Gastrocnemius medialis (tissue), 4 donors: ENCODE measurements around the gene TLR9. TPM values are rescaled to one million over a fixed set of nuclear protein-coding genes. Genes with fewer than 3 reads are reported as not detected.
"Not testable (repeated sequence)": the region's sequence is repeated elsewhere in the genome, so short reads cannot be mapped to it uniquely, and the experiment has no call there.

Experiments
- ATAC-seq, 2 donors: fragments of 150-250 bp; one replicate each; pipeline ENCODE4 v1.9.1; 2016
- DNase-seq, 2 donors: peaks; one replicate each; pipeline ENCODE4 v3.0.0-alpha.2; 2019
- H3K27ac ChIP-seq, 4 donors: fragments of 200-600 bp; sonication (generic); 1 replicate in 1 of 4; 2 replicates in 3 of 4; pipeline ENCODE4 v1.5.1; 2016 to 2018; ENCODE audit warnings: mild to moderate bottlenecking in 2 of 4, moderate library complexity in 1 of 4
- H3K27me3 ChIP-seq, 3 donors: fragments of 200-600 bp; sonication (generic) in 2 of 3; 1 replicate in 1 of 3; 2 replicates in 2 of 3; pipeline versions ENCODE4 v1.5.1 to v1.6.0; 2016 to 2019; ENCODE audit warnings: mild to moderate bottlenecking in 1 of 3, moderate library complexity in 1 of 3
- H3K36me3 ChIP-seq, 2 donors: fragments of 200-600 bp; sonication (generic) in 1 of 2; one replicate each; pipeline ENCODE4 v1.5.1; 2017 to 2018
- H3K4me1 ChIP-seq, 2 donors: fragments of 200-600 bp; sonication (generic) in 1 of 2; one replicate each; pipeline ENCODE4 v1.5.1; 2016 to 2017; ENCODE audit warnings: mild to moderate bottlenecking in 2 of 2
- H3K4me3 ChIP-seq, 4 donors: fragments of 200-600 bp; sonication (generic) in 3 of 4; 1 replicate in 1 of 4; 2 replicates in 3 of 4; pipeline ENCODE4 v1.5.1; 2016 to 2019; ENCODE audit warnings: mild to moderate bottlenecking in 2 of 4
- H3K9me3 ChIP-seq, 3 donors: fragments of 200-600 bp; sonication (generic) in 2 of 3; 1 replicate in 1 of 3; 2 replicates in 2 of 3; pipeline ENCODE4 v1.5.1; 2016 to 2019
- CTCF ChIP-seq, 5 experiments: fragments of 450-650 bp in 3 of 5; fragments of 200-600 bp in 2 of 5; sonication (generic) in 2 of 5; IDR thresholded peaks in 4 of 5; conservative IDR thresholded peaks in 1 of 5; 1 replicate in 4 of 5; 2 replicates in 1 of 5; pipeline ENCODE4 v1.5.1; 2016 to 2019; ENCODE audit warnings: antibody characterized with exemption in 5 of 5, mild to moderate bottlenecking in 3 of 5, moderate library complexity in 3 of 5
- POLR2A ChIP-seq, 2 donors: fragments of 450-650 bp; IDR thresholded peaks; one replicate each; pipeline ENCODE4 v1.6.1; 2017; ENCODE audit warnings: antibody characterized with exemption in 2 of 2, mild to moderate bottlenecking in 2 of 2, moderate library complexity in 2 of 2
- in situ Hi-C, 4 donors: fragments of 200-750 bp; cut with MboI; loops; one replicate each; pipeline versions ENCODE4 v1.15.0 to v1.8.0; 2017; ENCODE audit warnings: low sequenced_read_pairs in 4 of 4
- intact Hi-C: fragments of 100-400 bp; cut with DNase I; formaldehyde crosslinking; loops from one replicate; pipeline ENCODE4 v1.15.1; 2023; ENCODE audit warnings: low total_unique reads
- total RNA-seq, 4 donors: library from RNA; depleted of rRNA; stranded (reverse); fragments of >200 nt; gene quantifications; one replicate each; pipeline versions ENCODE4 v1.1.0 to v1.2.3, GENCODE V29; 2016

TLR9 gene
- total RNA-seq: under 1 TPM in 3 of 4 donors, not detected in 1; 0.07 to 0.41 (median 0.13) TPM

- in situ Hi-C loops (no loop called here), intact Hi-C loops (no loop called here)
- no peaks in the 10 kb centered on the region for H3K9me3 ChIP-seq
- no peaks in the 10 kb centered on the region for H3K27me3 ChIP-seq
- no peak for TF ChIP-seq POLR2A (IDR thresholded peaks at IDR 0.05)
- no peak for TF ChIP-seq CTCF (IDR thresholded peaks at IDR 0.05 in 4 of 5, conservative IDR thresholded peaks at IDR 0.05 in 1 of 5)
- no peak within 1 kb of the TSS for H3K4me3 ChIP-seq
- ATAC-seq (no peak), DNase-seq (peak in 1 of 2 donors; percentile 21)
- peaks cover 3 to 4% of the 10 kb centered on the region in 2 donors for H3K4me1 ChIP-seq
- peaks cover 0 to 28% of the 10 kb centered on the region in 2 donors for H3K36me3 ChIP-seq
- H3K27ac ChIP-seq: no peak within 1 kb of the TSS
Measured at GRCh38 chr3:52225452-52226228, at the start of gene TLR9. Gene TLR9 (minus strand): TSS chr3:52225645. CDS start chr3:52225529, 116 bp downstream.

- not testable (repeated sequence) for H3K36me3 ChIP-seq, H3K9me3 ChIP-seq, H3K27me3 ChIP-seq, ATAC-seq, DNase-seq
- intact Hi-C loops (loop anchor here (5.0 to 10.0 kb wide), 2 partner anchors 133 to 220 kb away; partner anchors contain the start of gene DUSP7), in situ Hi-C loops (loop anchor here in 2 of 4 donors (5.0 kb wide), 1 partner anchor 42 kb away; no protein-coding TSS in a partner anchor)
- Histone ChIP-seq H3K27ac (peak overlapping the region in 3 of 4 donors; percentile 89 to 97 (median 97)), H3K4me3 (peak overlapping the region in 2 of 4 donors; percentile 94 to 95), H3K4me1 (peaks cover 76 to 77% of the 10 kb centered on the region in 2 donors)
Measured at GRCh38 chr3:52274781-52275180, 49.3 kb upstream of the TLR9 start.

GRCh38 chr3:52272831-52273230 lies 47.4 kb upstream of the TLR9 start:
- H3K9me3 ChIP-seq: no peaks in the 10 kb centered on the region
- ATAC-seq (no peak), DNase-seq (no peak)
- H3K36me3 ChIP-seq: peaks cover 0 to 24% of the 10 kb centered on the region in 2 donors
- TF ChIP-seq POLR2A (IDR thresholded peaks at IDR 0.05) (no peak), CTCF (IDR thresholded peaks at IDR 0.05 in 4 of 5, conservative IDR thresholded peaks at IDR 0.05 in 1 of 5) (no peak)
- no peaks in the 10 kb centered on the region for H3K27me3 ChIP-seq
- peaks cover 68 to 76% of the 10 kb centered on the region in 2 donors for H3K4me1 ChIP-seq
- intact Hi-C loops (loop anchor here (10.0 kb wide), 1 partner anchor 218 kb away; the partner anchor contains the start of gene DUSP7), in situ Hi-C loops (no loop called here)
- peak overlapping the region in 2 of 4 donors; percentile 8 to 15 for H3K27ac ChIP-seq
- H3K4me3 ChIP-seq: no peak overlapping the region

GRCh38 chr3:52272172-52272571 lies 46.7 kb upstream of the TLR9 start:
- DNase-seq, H3K9me3 ChIP-seq, H3K27me3 ChIP-seq, in situ Hi-C loops, H3K4me3 ChIP-seq, ATAC-seq: not testable (repeated sequence)
- H3K4me1 ChIP-seq: peaks cover 67 to 76% of the 10 kb centered on the region in 2 donors
- H3K27ac ChIP-seq: peak overlapping the region in 2 of 4 donors; percentile 14 to 64
- H3K36me3 ChIP-seq: peaks cover 4 to 31% of the 10 kb centered on the region in 2 donors
- intact Hi-C loops: loop anchor here (10.0 kb wide), 1 partner anchor 217 kb away; the partner anchor contains the start of gene DUSP7

- H3K36me3 ChIP-seq: peaks cover 4 to 49% of the 10 kb centered on the region in 2 donors
- no peak overlapping the region for H3K4me3 ChIP-seq
- TF ChIP-seq CTCF (IDR thresholded peaks at IDR 0.05 in 4 of 5, conservative IDR thresholded peaks at IDR 0.05 in 1 of 5): no peak
- TF ChIP-seq POLR2A (IDR thresholded peaks at IDR 0.05): no peak
- H3K9me3 ChIP-seq: no peaks in the 10 kb centered on the region
- H3K4me1 ChIP-seq: peaks cover 48 to 57% of the 10 kb centered on the region in 2 donors
- ATAC-seq: peak in 1 of 2 donors; percentile 30
- DNase-seq: no peak
- intact Hi-C loops (loop anchor here (10.0 kb wide), 1 partner anchor 216 kb away; the partner anchor contains the start of gene DUSP7), in situ Hi-C loops (no loop called here)
- H3K27me3 ChIP-seq: no peaks in the 10 kb centered on the region
- H3K27ac ChIP-seq: peak overlapping the region; percentile 39 to 64 (median 47)
Measured at GRCh38 chr3:52270252-52270754, 44.9 kb upstream of the TLR9 start.
